ENCODE results near the gene ZFP69B. TPM values are rescaled to one million over a fixed set of nuclear protein-coding genes. Genes with fewer than 3 reads are reported as not detected.

Gene ZFP69B
- 1.0 TPM for total RNA-seq (2013)
- polyA plus RNA-seq (under 1 TPM in 2 of 3 donors, not detected in 1; 0.20 to 0.67 TPM), polyA minus RNA-seq (0.28 and 0.48 TPM in 2 replicates), total RNA-seq (0.81 to 9.3 (median 1.3) reads per million in 11 experiments)

GRCh38 chr1:40449684-40450494 is at the start of gene ZFP69B:
ZFP69B (plus strand) TSS chr1:40450476; CDS start chr1:40450962, 486 bp downstream.
- Histone ChIP-seq H3K79me2 (ENCODE audit: insufficient read depth, low read length) (no peaks in the 10 kb centered on the region), H3K4me2 (replicated peaks; ENCODE audit: extremely low read depth, low read length, poor library complexity, severe bottlenecking) (peak within 1 kb of the TSS; percentile 92), H3K27me3 (ENCODE audit: control insufficient read depth in 2 of 2, insufficient read depth in 2 of 2, low read length in 2 of 2) (no peaks in the 10 kb centered on the region), H3K27ac (ENCODE audit: low read depth in 1 of 2, low read length in 2 of 2) (peak within 1 kb of the TSS; percentile 25 to 53), H4K20me1 (ENCODE audit: insufficient read depth, low read length) (no peaks in the 10 kb centered on the region), H3K4me3 (replicated peaks in 1 of 3; ENCODE audit: low read depth in 2 of 3, low read length in 3 of 3) (peak within 1 kb of the TSS; percentile 59 to 84 (median 64)), H2AFZ (ENCODE audit: insufficient read depth, low read depth, low read length, poor library complexity, severe bottlenecking) (peak within 1 kb of the TSS; percentile 88), H3K36me3 (replicated peaks in 1 of 2; ENCODE audit: control insufficient read depth in 1 of 2, insufficient read depth in 2 of 2, low read length in 2 of 2) (peaks cover 0 to 10% of the 10 kb centered on the region in 2 donors), H3K4me1 (ENCODE audit: control insufficient read depth in 1 of 2, insufficient read depth in 2 of 2, low read length in 2 of 2) (peaks cover 15 to 20% of the 10 kb centered on the region in 2 donors), H3K9ac (ENCODE audit: insufficient read depth, low read length, poor library complexity, severe bottlenecking) (peak within 1 kb of the TSS; percentile 45), H3K9me3 (replicated peaks in 1 of 2; ENCODE audit: control insufficient read depth in 1 of 2, insufficient read depth in 1 of 2, low read length in 2 of 2) (peaks cover 41 to 45% of the 10 kb centered on the region in 2 donors)
- Mint-ChIP-seq H3K27me3 (ENCODE audit: low read depth in 3 of 3) (peaks cover 0 to 1% (median 0%) of the 10 kb centered on the region in 3 donors), H3K4me1 (peaks cover 20% of the 10 kb centered on the region), H3K4me3 (peak within 1 kb of the TSS; percentile 88 to 92), H3K36me3 (peaks cover 10 to 29% of the 10 kb centered on the region in 2 donors), H3K9me3 (peaks cover 27 to 65% (median 60%) of the 10 kb centered on the region in 7 donors), H3K27ac (peak within 1 kb of the TSS in 6 of 7 donors; percentile 3 to 73 (median 44))
- WGBS (ENCODE audit: insufficient coverage), result under 1% methylated on average over 58 of the region's 64 CpGs
- intact Hi-C loops (cut with micrococcal nuclease), result loop anchor here in 1 of 2 donors (10.0 kb wide), 1 partner anchor 65 kb away; no protein-coding TSS in a partner anchor
- no peak for TF ChIP-seq CTCF (IDR thresholded peaks at IDR 0.05)
- peak; percentile 73 to 82 (median 80) for DNase-seq

GRCh38 chr1:40401473-40402201 is 48.6 kb upstream of the ZFP69B start:
- peak overlapping the region in 6 of 7 donors; percentile 4 to 88 (median 48) for H3K27ac Mint-ChIP-seq
- peaks cover 100% of the 10 kb centered on the region for H3K79me2 ChIP-seq (ENCODE audit: insufficient read depth, low read length)

More at GRCh38 chr1:40401473-40402201, 48.6 kb upstream of the ZFP69B start:
- intact Hi-C loops (cut with micrococcal nuclease), result loop anchor here in 1 of 2 donors (10.0 kb wide), 2 partner anchors 147 to 317 kb away; partner anchors contain the start of gene ZMPSTE24
- Histone ChIP-seq H3K4me1 (ENCODE audit: control insufficient read depth in 1 of 2, insufficient read depth in 2 of 2, low read length in 2 of 2) (peaks cover 71 to 79% of the 10 kb centered on the region in 2 donors), H3K4me3 (replicated peaks in 1 of 3; ENCODE audit: low read depth in 2 of 3, low read length in 3 of 3) (no peak overlapping the region), H3K4me2 (replicated peaks; ENCODE audit: extremely low read depth, low read length, poor library complexity, severe bottlenecking) (peak overlapping the region; percentile 1), H4K20me1 (ENCODE audit: insufficient read depth, low read length) (peaks cover 23% of the 10 kb centered on the region), H3K27ac (ENCODE audit: low read depth in 1 of 2, low read length in 2 of 2) (peak overlapping the region in 1 of 2 donors; percentile 52), H3K27me3 (ENCODE audit: control insufficient read depth in 2 of 2, insufficient read depth in 2 of 2, low read length in 2 of 2) (no peaks in the 10 kb centered on the region), H3K9ac (ENCODE audit: insufficient read depth, low read length, poor library complexity, severe bottlenecking) (no peak overlapping the region), H2AFZ (ENCODE audit: insufficient read depth, low read depth, low read length, poor library complexity, severe bottlenecking) (no peak overlapping the region), H3K9me3 (replicated peaks in 1 of 2; ENCODE audit: control insufficient read depth in 1 of 2, insufficient read depth in 1 of 2, low read length in 2 of 2) (no peaks in the 10 kb centered on the region), H3K36me3 (replicated peaks in 1 of 2; ENCODE audit: control insufficient read depth in 1 of 2, insufficient read depth in 2 of 2, low read length in 2 of 2) (peaks cover 22 to 39% of the 10 kb centered on the region in 2 donors)
- WGBS (ENCODE audit: insufficient coverage), result no CpG with 5 or more reads among the region's 7 CpGs
- Mint-ChIP-seq H3K36me3 (peaks cover 42 to 51% of the 10 kb centered on the region in 2 donors), H3K9me3 (no peaks in the 10 kb centered on the region), H3K27me3 (ENCODE audit: low read depth in 3 of 3) (peaks cover 0 to 2% (median 0%) of the 10 kb centered on the region in 3 donors), H3K4me3 (peak overlapping the region in 1 of 2 donors; percentile 3), H3K4me1 (peaks cover 77% of the 10 kb centered on the region)
- no peak for TF ChIP-seq CTCF (IDR thresholded peaks at IDR 0.05)
- DNase-seq, result no peak
